Measurements from ENCODE around the gene KLHDC7A. TPM values are rescaled to one million over a fixed set of nuclear protein-coding genes. Genes with fewer than 3 reads are reported as not detected.

Gene KLHDC7A
- total and polyA plus RNA-seq, 2 experiments from 2014 or later: 2.2 to 2.3 TPM

GRCh38 chr1:18511149-18511873 lies 30.6 kb downstream of the KLHDC7A start:
- Histone ChIP-seq H3K4me1 (ENCODE audit: insufficient read depth) (no peaks in the 10 kb centered on the region), H2AFZ (no peak overlapping the region), H3K4me3 (no peak overlapping the region), H3K27me3 (no peaks in the 10 kb centered on the region), H3K36me3 (replicated peaks; ENCODE audit: insufficient read depth, low read depth) (no peaks in the 10 kb centered on the region), H4K20me1 (ENCODE audit: insufficient read depth, poor library complexity, severe bottlenecking) (no peaks in the 10 kb centered on the region), H3K4me2 (no peak overlapping the region), H3K27ac (no peak overlapping the region), H3K79me2 (no peaks in the 10 kb centered on the region), H3K9me2 (replicated peaks; ENCODE audit: insufficient read depth) (no peaks in the 10 kb centered on the region), H3K9me3 (ENCODE audit: low read depth) (no peaks in the 10 kb centered on the region)
- TF ChIP-seq, protein P1, sequence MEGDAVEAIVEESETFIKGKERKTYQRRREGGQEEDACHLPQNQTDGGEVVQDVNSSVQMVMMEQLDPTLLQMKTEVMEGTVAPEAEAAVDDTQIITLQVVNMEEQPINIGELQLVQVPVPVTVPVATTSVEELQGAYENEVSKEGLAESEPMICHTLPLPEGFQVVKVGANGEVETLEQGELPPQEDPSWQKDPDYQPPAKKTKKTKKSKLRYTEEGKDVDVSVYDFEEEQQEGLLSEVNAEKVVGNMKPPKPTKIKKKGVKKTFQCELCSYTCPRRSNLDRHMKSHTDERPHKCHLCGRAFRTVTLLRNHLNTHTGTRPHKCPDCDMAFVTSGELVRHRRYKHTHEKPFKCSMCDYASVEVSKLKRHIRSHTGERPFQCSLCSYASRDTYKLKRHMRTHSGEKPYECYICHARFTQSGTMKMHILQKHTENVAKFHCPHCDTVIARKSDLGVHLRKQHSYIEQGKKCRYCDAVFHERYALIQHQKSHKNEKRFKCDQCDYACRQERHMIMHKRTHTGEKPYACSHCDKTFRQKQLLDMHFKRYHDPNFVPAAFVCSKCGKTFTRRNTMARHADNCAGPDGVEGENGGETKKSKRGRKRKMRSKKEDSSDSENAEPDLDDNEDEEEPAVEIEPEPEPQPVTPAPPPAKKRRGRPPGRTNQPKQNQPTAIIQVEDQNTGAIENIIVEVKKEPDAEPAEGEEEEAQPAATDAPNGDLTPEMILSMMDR (IDR thresholded peaks at IDR 0.05; ENCODE audit: poor library complexity): peak; percentile 46
- TF ChIP-seq EZH2 (IDR thresholded peaks at IDR 0.05; ENCODE audit: borderline replicate concordance) (no peak), EZH2phosphoT487 (IDR thresholded peaks at IDR 0.05; ENCODE audit: low read depth, severe bottlenecking, unreplicated experiment) (no peak)
- no peak for DNase-seq (ENCODE audit: low spot score)
- 79% methylated on average over 5 of the region's 5 CpGs for WGBS (ENCODE audit: low lambda C conversion rate, missing lambda C conversion rate)

- 78% methylated on average over 5 of the region's 5 CpGs for WGBS (ENCODE audit: low lambda C conversion rate, missing lambda C conversion rate)
- Histone ChIP-seq H3K27ac (no peak overlapping the region), H3K9me3 (ENCODE audit: low read depth) (no peaks in the 10 kb centered on the region), H3K27me3 (no peaks in the 10 kb centered on the region), H2AFZ (no peak overlapping the region), H3K36me3 (replicated peaks; ENCODE audit: insufficient read depth, low read depth) (no peaks in the 10 kb centered on the region), H3K4me1 (ENCODE audit: insufficient read depth) (no peaks in the 10 kb centered on the region), H4K20me1 (ENCODE audit: insufficient read depth, poor library complexity, severe bottlenecking) (no peaks in the 10 kb centered on the region), H3K4me3 (no peak overlapping the region), H3K79me2 (no peaks in the 10 kb centered on the region), H3K4me2 (no peak overlapping the region), H3K9me2 (replicated peaks; ENCODE audit: insufficient read depth) (no peaks in the 10 kb centered on the region)
- no peak for TF ChIP-seq EZH2 (IDR thresholded peaks at IDR 0.05; ENCODE audit: borderline replicate concordance)
- no peak for TF ChIP-seq EZH2phosphoT487 (IDR thresholded peaks at IDR 0.05; ENCODE audit: low read depth, severe bottlenecking, unreplicated experiment)
- TF ChIP-seq, protein P1 (IDR thresholded peaks at IDR 0.05; ENCODE audit: poor library complexity): no peak
- no peak for DNase-seq (ENCODE audit: low spot score)
Measured at GRCh38 chr1:18511874-18512150, 31.1 kb downstream of the KLHDC7A start.

- no peaks in the 10 kb centered on the region for H3K36me3 ChIP-seq (replicated peaks; ENCODE audit: insufficient read depth, low read depth)
- no peaks in the 10 kb centered on the region for H3K9me3 ChIP-seq (ENCODE audit: low read depth)
- no peaks in the 10 kb centered on the region for H3K79me2 ChIP-seq
- no peak overlapping the region for H3K4me2 ChIP-seq
- H3K27me3 ChIP-seq: no peaks in the 10 kb centered on the region
- no peaks in the 10 kb centered on the region for H3K4me1 ChIP-seq (ENCODE audit: insufficient read depth)
- H4K20me1 ChIP-seq (ENCODE audit: insufficient read depth, poor library complexity, severe bottlenecking): no peaks in the 10 kb centered on the region
- no peak overlapping the region for H2AFZ ChIP-seq
- 77% methylated on average over 9 of the region's 9 CpGs for WGBS (ENCODE audit: low lambda C conversion rate, missing lambda C conversion rate)
- H3K9me2 ChIP-seq (replicated peaks; ENCODE audit: insufficient read depth): no peaks in the 10 kb centered on the region
- DNase-seq (ENCODE audit: low spot score): no peak
- H3K27ac ChIP-seq: no peak overlapping the region
- TF ChIP-seq EZH2 (IDR thresholded peaks at IDR 0.05; ENCODE audit: borderline replicate concordance) (no peak), EZH2phosphoT487 (IDR thresholded peaks at IDR 0.05; ENCODE audit: low read depth, severe bottlenecking, unreplicated experiment) (no peak)
- TF ChIP-seq, protein P1 (IDR thresholded peaks at IDR 0.05; ENCODE audit: poor library complexity): no peak
- no peak overlapping the region for H3K4me3 ChIP-seq
Measured at GRCh38 chr1:18512883-18513282, 32.2 kb downstream of the KLHDC7A start.

Data from hepatocyte (in vitro differentiated cells).